HG03108 (cell line): ENCODE results near the gene OR9G1.
"Not testable (repeated sequence)": the region's sequence is repeated elsewhere in the genome, so short reads cannot be mapped to it uniquely, and the experiment has no call there.

Source experiments
- ATAC-seq: cut with Tn5 transposase; IDR thresholded peaks from one replicate; pipeline ENCODE4 v1.9.1; 2021; ENCODE audit warnings: moderate library complexity; ENCODE audit not compliant: unreplicated experiment

The OR9G1 gene

GRCh38 chr11:56698795-56699194 is at the start of gene OR9G1:
OR9G1 (plus strand) TSS chr11:56699095; CDS start chr11:56700388, 1,293 bp downstream.
- no peak for ATAC-seq

GRCh38 chr11:56659755-56660154 is 39.1 kb upstream of the OR9G1 start:
- ATAC-seq: no peak

GRCh38 chr11:56663386-56663785 is 35.5 kb upstream of the OR9G1 start, which contains the start of gene OR5AR1:
OR5AR1 (plus strand) TSS chr11:56663686; CDS start chr11:56663686, 0 bp downstream.
- ATAC-seq: no peak

GRCh38 chr11:56670984-56671383 is 27.9 kb upstream of the OR9G1 start:
- no peak for ATAC-seq

- ATAC-seq: no peak
Observed at GRCh38 chr11:56688554-56689100, 10.3 kb upstream of the OR9G1 start.

- ATAC-seq: not testable (repeated sequence)
Observed at GRCh38 chr11:56691179-56691578, 7.7 kb upstream of the OR9G1 start.

GRCh38 chr11:56693428-56693827 is 5.5 kb upstream of the OR9G1 start:
- ATAC-seq: no peak

GRCh38 chr11:56700242-56700913 is 1.5 kb downstream of the OR9G1 start:
- ATAC-seq: no peak

GRCh38 chr11:56700914-56701485 is 2.1 kb downstream of the OR9G1 start:
- ATAC-seq: no peak

- ATAC-seq: no peak
Observed at GRCh38 chr11:56705784-56706396, 7.0 kb downstream of the OR9G1 start.

GRCh38 chr11:56706486-56706885 is 7.6 kb downstream of the OR9G1 start:
- ATAC-seq: no peak

GRCh38 chr11:56714206-56714605 is 15.3 kb downstream of the OR9G1 start:
- no peak for ATAC-seq

- no peak for ATAC-seq
Observed at GRCh38 chr11:56716379-56716854, 17.5 kb downstream of the OR9G1 start.

GRCh38 chr11:56720513-56720912 is 21.6 kb downstream of the OR9G1 start:
- ATAC-seq: no peak

- no peak for ATAC-seq
Observed at GRCh38 chr11:56740107-56740506, 41.2 kb downstream of the OR9G1 start.

GRCh38 chr11:56740886-56741285 is 42.0 kb downstream of the OR9G1 start:
- no peak for ATAC-seq

GRCh38 chr11:56748597-56748996 is 49.7 kb downstream of the OR9G1 start, which contains the start of gene OR9G4:
OR9G4 (minus strand) TSS chr11:56748697; CDS start chr11:56743766, 4,931 bp downstream.
- ATAC-seq: no peak

- no peak for ATAC-seq
Observed at GRCh38 chr11:56750190-56750589, 51.3 kb downstream of the OR9G1 start.

- no peak for ATAC-seq
Observed at GRCh38 chr11:56751480-56751879, 52.6 kb downstream of the OR9G1 start.
